ENCODE measurements around the gene MAP1B. TPM values are rescaled to one million over a fixed set of nuclear protein-coding genes. Genes with fewer than 3 reads are reported as not detected.

Gene MAP1B
- total and polyA plus RNA-seq, 9 of the 15 experiments (the other 6 are each of a cell fraction or from before 2014, with no cell fraction given) = 5.2 to 66.1 (median 17.3) TPM

DNA sequence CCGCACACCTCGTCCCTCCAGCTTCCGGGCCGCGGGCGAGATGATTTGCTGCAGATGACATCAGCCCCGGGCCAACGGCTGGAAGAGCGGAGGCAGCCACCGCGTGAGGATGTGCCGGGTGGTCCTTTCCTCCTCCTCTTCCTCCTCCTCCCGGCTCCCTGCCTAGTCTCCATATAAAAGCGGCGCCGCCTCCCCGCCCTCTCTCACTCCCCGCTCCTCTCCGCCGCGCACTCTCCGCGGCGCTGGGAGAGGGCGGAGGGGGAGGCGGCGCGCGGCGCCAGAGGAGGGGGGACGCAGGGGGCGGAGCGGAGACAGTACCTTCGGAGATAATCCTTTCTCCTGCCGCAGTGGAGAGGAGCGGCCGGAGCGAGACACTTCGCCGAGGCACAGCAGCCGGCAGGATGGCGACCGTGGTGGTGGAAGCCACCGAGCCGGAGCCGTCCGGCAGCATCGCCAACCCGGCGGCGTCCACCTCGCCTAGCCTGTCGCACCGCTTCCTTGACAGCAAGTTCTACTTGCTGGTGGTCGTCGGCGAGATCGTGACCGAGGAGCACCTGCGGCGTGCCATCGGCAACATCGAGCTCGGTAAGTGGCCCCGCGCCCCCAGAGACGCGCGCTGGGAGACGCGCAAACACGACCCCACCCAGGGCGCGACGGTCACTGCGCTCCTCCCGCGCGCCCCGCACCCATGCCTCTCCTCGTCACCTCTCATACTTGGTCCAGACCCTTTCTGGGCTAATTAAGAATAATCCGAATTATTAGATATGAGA is at the start of gene MAP1B (continued):
- no peak for TF ChIP-seq PBX2 (CRISPR knock-in tag; IDR thresholded peaks at IDR 0.05; ENCODE audit: low read depth)
- no peak for TF ChIP-seq PBX2 (tag; conservative IDR thresholded peaks at IDR 0.05; ENCODE audit: low read depth)
- TF ChIP-seq BHLHE40 (IDR thresholded peaks at IDR 0.05; ENCODE audit: low read length) = no peak
- TF ChIP-seq ELK3 (CRISPR knock-in tag; IDR thresholded peaks at IDR 0.05) = no peak
- TF ChIP-seq TCF15 (CRISPR knock-in tag; IDR thresholded peaks at IDR 0.05) = no peak
- TF ChIP-seq, protein P1, sequence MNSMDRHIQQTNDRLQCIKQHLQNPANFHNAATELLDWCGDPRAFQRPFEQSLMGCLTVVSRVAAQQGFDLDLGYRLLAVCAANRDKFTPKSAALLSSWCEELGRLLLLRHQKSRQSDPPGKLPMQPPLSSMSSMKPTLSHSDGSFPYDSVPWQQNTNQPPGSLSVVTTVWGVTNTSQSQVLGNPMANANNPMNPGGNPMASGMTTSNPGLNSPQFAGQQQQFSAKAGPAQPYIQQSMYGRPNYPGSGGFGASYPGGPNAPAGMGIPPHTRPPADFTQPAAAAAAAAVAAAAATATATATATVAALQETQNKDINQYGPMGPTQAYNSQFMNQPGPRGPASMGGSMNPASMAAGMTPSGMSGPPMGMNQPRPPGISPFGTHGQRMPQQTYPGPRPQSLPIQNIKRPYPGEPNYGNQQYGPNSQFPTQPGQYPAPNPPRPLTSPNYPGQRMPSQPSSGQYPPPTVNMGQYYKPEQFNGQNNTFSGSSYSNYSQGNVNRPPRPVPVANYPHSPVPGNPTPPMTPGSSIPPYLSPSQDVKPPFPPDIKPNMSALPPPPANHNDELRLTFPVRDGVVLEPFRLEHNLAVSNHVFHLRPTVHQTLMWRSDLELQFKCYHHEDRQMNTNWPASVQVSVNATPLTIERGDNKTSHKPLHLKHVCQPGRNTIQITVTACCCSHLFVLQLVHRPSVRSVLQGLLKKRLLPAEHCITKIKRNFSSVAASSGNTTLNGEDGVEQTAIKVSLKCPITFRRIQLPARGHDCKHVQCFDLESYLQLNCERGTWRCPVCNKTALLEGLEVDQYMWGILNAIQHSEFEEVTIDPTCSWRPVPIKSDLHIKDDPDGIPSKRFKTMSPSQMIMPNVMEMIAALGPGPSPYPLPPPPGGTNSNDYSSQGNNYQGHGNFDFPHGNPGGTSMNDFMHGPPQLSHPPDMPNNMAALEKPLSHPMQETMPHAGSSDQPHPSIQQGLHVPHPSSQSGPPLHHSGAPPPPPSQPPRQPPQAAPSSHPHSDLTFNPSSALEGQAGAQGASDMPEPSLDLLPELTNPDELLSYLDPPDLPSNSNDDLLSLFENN (IDR thresholded peaks at IDR 0.05; ENCODE audit: low read depth in 2 of 2, low read length in 2 of 2) = no peak
- TF ChIP-seq HLTF (IDR thresholded peaks at IDR 0.05) = no peak
- 0 out of 2 replicates have a peak, but pooled peaks have one; percentile 4 for TF ChIP-seq ARID4B (CRISPR knock-in tag; IDR thresholded peaks at IDR 0.05)
- TF ChIP-seq SREBF2 (CRISPR knock-in tag; IDR thresholded peaks at IDR 0.05) = no peak
- no peak for TF ChIP-seq U2AF2 (optimal IDR thresholded peaks at IDR 0.05; ENCODE audit: low read depth, low read length)
- no peak for TF ChIP-seq ZNF830 (CRISPR knock-in tag; IDR thresholded peaks at IDR 0.05)
- TF ChIP-seq ELF1 (tag; IDR thresholded peaks at IDR 0.05) = peak; percentile 37; the same call in 1 of the 2 replicates
- TF ChIP-seq RFX5 (IDR thresholded peaks at IDR 0.05; ENCODE audit: low read depth, low read length) = no peak
- no peak for TF ChIP-seq E2F3 (CRISPR knock-in tag; IDR thresholded peaks at IDR 0.05)
- no peak for TF ChIP-seq JUNB (CRISPR knock-in tag; conservative IDR thresholded peaks at IDR 0.05)
- no peak for TF ChIP-seq RHOXF2B (CRISPR knock-in tag; conservative IDR thresholded peaks at IDR 0.05)

Data from K562 (cell line).